NCI-H1694 treated with DMSO at 0.1 percent for 48 hours (cell line): ENCODE results near the gene ZNF670.
A peak's percentile ranks its signal among the peaks of the same experiment; 100 is the strongest.
"Not testable (repeated sequence)": the region's sequence is repeated elsewhere in the genome, so short reads cannot be mapped to it uniquely, and the experiment has no call there.

Source experiments
- DNase-seq: peaks from one replicate; lab custom pipeline; 2025; lab: John Stamatoyannopoulos, UW

ZNF670 gene

GRCh38 chr1:247078258-247079140 lies at the start of gene ZNF670:
TSS of gene ZNF670 (minus strand) at chr1:247078811. CDS start at chr1:247078596, 215 bp downstream.
- peak; percentile 91 for DNase-seq

- not testable (repeated sequence) for DNase-seq
Observed at GRCh38 chr1:247127519-247128282, 49.1 kb upstream of the ZNF670 start.

GRCh38 chr1:247126601-247127000 lies 48.0 kb upstream of the ZNF670 start:
- not testable (repeated sequence) for DNase-seq

GRCh38 chr1:247126166-247126565 lies 47.6 kb upstream of the ZNF670 start:
- DNase-seq, result not testable (repeated sequence)

- DNase-seq, result no peak
Observed at GRCh38 chr1:247121382-247121781, 42.8 kb upstream of the ZNF670 start.

DNA sequence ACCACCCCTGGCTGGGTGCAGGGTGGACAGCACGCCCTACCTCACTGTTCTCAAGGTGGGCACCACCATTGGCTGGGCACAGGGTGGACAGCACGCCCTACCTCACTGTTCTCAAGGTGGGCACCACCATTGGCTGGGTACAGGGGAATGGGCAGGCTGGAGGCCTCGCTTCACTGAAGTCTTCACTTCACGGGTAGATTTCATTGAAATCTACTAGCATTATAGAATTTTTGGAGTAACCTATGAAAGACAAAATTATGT lies 41.7 kb upstream of the ZNF670 start:
- not testable (repeated sequence) for DNase-seq

DNA sequence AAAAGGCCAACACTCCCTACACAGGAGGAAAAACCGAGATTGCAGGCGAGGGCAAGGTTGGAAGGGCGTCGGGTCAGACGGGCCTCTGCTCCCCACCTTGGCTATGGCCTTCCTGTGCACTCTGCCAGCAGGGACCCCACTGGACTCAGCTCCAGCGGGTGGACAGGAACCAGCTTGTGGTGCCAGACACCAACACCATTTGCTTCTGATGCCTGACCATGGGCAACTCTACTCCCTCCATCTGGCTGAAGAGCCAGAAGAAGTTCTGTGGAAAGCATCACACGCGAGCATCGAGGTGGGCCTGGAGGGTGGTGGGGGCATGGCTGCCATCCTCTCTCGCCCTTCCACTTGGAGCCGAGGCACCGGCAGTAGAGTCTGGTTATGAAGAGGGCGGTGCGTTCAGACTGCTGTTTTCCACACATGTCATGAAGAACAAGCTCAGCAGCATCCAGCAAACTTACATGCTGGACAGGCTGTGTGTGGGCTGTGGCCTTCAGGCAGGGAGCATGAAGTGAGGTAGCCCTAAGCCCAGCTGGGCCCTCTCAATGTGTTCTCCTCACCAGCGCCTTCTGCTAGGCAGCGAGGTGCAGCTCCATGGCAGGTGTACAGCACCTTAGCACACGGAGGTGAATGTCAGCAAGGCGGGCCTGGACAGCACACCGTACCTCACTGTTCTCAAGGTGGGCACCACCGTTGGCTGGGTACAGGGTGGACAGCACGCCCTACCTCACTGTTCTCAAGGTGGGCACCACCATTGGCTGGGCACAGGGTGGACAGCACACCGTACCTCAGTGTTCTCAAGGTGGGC lies 41.2 kb upstream of the ZNF670 start:
- DNase-seq, result no peak

GRCh38 chr1:247118946-247119446 lies 40.4 kb upstream of the ZNF670 start:
- no peak for DNase-seq

DNA sequence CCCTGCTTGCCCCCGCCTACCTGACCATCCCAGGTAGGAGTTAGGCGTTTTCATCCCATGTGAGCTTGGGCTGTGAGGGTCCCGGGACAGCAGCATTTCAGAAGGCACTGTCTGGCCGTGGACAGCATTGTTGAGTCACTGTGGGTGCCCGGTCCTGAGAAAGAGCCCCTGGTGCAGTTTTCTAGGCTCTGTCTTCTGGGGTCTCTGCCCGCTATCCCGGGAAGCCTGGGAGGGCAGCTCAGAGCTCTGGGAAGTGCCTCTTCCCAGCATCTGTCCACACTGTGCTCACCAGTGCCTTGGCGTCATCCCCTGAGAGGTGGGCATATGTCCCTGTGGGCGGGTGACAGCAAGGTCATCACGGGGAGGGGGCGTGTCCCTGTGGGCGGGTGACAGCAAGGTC lies 36.9 kb upstream of the ZNF670 start:
- no peak for DNase-seq

- DNase-seq, result no peak
Observed at GRCh38 chr1:247115141-247115510, 36.5 kb upstream of the ZNF670 start.

GRCh38 chr1:247114351-247115140 lies 35.9 kb upstream of the ZNF670 start:
- DNase-seq, result no peak

DNA sequence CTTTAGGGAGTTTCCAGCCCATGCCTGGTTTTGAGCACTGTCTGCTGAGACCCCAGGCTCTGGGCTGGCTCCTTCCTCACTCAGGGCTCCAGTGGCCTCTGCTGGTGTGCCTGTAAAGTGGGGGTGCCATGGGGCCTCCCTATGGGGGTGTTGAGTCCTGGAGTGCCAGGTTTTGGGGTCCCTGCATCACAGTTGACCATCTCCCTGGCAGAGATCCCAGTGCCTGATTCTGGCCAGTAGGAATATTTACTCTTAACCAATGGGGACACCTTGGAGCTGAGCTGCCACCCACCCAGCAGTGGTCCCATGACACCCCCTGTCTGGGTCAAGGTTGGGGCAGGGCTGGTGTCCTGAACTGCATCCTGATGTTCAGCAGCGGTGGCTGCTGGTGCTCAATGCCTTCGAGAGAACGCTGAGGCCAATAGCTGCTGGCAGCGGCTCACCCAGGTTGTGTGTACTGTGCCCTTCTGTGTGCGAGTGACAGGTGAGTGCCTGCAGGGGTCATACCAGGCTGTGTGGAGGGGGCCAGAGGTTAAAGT lies 35.2 kb upstream of the ZNF670 start:
- no peak for DNase-seq

GRCh38 chr1:247113094-247113497 lies 34.5 kb upstream of the ZNF670 start:
- DNase-seq, result no peak

DNA sequence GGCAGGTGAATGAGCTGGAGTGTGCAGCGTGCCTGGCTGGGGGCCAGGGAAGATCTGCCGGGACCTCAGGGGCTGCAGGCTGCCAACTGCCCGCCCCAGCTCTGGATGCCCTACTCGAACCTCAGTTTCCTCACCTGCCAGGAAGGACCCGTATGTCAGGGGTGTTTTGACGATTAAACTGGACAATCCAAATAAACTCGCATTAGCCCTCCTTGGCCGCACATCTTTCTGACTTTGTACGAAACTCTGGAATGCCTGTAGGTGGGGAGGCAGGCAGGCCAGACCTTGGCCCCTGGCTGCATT lies 33.8 kb upstream of the ZNF670 start:
- no peak for DNase-seq

- no peak for DNase-seq
Observed at GRCh38 chr1:247111700-247112478, 33.3 kb upstream of the ZNF670 start.

DNA sequence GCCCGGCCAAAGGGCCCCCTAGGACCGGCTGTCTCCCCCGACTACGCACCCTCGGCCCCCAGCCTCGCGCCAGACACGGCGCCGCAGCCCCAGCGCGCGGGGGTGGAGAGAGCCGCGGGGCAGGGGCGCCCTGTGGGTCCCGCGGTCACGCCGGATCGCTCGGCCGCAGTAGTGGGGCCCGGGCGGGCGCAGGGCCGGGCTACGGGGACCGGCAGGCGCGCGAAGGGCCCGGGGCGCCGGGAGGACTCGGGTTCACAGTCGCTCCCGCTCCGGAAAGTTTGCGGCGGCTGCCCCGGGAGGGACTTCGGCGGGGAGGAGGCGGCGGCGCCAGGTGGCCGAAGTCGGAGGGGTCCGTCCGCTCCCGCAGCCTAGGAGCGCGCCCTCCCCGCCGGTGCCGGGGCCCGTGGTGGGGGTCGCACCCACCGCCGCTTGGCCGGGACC lies 32.7 kb upstream of the ZNF670 start:
- no peak for DNase-seq

- DNase-seq, result no peak
Observed at GRCh38 chr1:247110627-247111258, 32.1 kb upstream of the ZNF670 start.

- no peak for DNase-seq
Observed at GRCh38 chr1:247107694-247108093, 29.1 kb upstream of the ZNF670 start.

- DNase-seq, result no peak
Observed at GRCh38 chr1:247105966-247106365, 27.4 kb upstream of the ZNF670 start.

GRCh38 chr1:247104965-247105364 lies 26.4 kb upstream of the ZNF670 start:
- no peak for DNase-seq
